Stimulated activated CD4-positive, alpha-beta T cell treated with anti-CD3 and anti-CD28 coated beads, Interleukin-4, amount 100 ng/mL, for 24 hours (primary cell): Measurements from ENCODE around the gene DIAPH3.

ENCODE experiments used
- DNase-seq: peaks from one replicate; pipeline ENCODE4 v3.0.0-alpha.2; 2020

DIAPH3 gene

DNA sequence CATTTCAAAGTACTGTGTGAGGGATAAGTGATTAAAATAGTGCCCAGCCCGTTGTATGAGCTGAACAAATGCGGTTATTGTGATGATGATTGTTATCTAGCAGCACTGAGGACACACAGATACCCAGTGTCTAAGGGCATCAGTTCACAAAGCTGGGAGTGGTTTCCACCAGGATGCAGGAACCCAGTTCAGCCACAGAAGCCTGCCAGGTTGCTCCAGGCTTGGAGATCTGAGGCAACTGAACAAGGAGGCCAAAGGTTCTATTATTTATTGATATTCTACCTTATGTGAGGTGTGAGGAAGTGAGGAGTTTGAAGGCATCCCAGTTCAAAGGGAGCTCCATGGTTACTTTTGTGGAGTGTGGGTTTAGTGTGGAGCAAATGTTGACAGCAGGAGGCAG lies 13.2 kb downstream of the DIAPH3 start:
- DNase-seq: no peak

GRCh38 chr13:60148918-60149317 lies 14.8 kb downstream of the DIAPH3 start:
- DNase-seq: no peak

- DNase-seq: no peak
These were observed 16.4 kb downstream of the DIAPH3 start for GRCh38 chr13:60147361-60147760.

DNA sequence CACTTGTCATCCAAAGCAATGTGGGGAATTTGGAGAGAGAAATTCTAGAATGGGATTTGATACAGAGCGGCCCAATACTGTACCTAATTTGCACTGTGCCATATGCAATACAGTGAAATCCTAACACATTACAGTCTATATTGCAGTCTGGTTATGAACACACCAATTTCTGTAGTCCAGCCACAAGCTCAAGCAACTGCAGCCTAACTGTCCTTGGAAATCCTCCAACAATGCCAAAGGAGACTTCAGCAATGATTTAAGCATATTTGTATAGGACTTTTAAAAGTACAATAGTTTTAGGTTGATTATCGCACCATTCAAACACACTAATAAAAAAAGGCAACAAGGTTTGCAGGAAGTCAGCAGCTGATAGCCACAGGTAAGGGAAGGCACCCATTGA lies 17.3 kb downstream of the DIAPH3 start:
- DNase-seq: no peak

DNA sequence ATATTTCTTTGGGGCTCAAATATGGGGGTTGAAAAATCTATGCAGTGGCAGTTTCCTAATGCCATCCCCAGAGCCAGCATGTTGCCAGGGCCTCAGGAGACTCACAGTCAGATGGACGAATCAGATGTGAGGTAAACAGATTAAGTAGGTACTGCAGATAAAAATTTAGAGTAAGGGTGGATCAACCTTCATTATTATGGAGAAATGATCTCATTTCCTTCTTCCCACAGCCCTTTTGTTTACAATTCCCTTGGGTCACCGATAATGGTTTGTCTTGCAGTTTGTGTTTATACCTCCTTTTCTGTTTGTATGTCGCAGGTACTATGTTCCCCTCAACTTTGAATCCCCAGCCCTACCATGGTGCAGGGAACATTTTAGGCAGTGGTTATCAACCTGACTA lies 20.0 kb downstream of the DIAPH3 start:
- DNase-seq: no peak

DNA sequence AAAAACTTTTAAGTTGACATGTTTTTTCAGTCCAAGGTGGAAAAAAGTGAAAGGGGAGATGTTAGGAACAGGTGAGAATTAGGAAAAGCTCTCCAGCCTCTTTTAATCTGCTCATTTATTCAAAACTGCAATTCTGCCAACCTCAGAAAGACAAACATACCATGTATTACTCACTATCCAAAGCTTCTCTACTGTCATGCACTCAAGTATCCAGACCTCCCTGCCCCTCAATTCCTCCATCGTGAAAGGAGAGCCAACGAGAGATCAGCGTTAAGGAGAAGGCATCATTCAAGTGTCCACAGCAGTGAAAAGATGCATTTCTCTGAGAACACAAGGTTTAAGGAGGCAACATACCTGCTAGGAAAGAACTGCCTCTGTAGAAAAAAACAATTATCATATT lies 24.5 kb downstream of the DIAPH3 start:
- no peak for DNase-seq

DNA sequence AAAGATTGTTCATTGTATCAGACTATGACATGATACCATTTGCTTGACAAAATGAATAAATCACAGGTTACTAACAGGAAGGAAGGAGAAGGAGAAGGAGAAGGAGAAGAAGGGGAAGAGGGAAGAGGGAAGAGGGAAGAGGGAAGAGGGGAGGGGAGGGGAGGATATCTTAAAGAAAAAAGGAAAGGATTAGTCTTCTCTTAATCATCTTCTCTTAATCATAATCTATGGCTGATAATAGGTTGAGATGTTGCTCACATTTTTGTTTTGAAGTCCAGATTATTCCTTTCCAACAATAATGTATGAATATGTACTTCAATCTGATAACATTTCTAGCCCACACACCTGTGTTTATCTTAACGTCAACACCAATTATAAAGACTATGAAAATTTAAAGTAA lies 25.1 kb downstream of the DIAPH3 start:
- DNase-seq: no peak

- no peak for DNase-seq
These were observed 25.7 kb downstream of the DIAPH3 start for GRCh38 chr13:60137911-60138560.

GRCh38 chr13:60135344-60135743 lies 28.4 kb downstream of the DIAPH3 start:
- no peak for DNase-seq

GRCh38 chr13:60134376-60134775 lies 29.4 kb downstream of the DIAPH3 start:
- no peak for DNase-seq

DNA sequence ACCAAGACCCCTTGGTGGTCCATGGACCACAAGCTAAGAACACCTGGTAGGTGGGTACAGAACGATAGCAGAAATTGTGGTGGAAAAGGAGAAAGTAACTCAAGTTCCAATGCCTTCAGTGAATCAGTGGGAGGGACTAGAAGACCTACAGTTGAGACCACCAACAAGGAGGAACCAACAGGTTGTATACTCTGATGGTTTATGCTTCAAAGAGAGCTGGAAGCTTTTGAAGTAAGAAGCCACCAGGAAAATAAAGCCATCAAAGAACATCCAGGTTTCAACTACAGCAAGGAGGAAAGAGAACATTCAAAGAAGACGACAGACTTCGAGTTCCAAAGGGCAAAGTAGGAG lies 42.4 kb downstream of the DIAPH3 start:
- DNase-seq: no peak

DNA sequence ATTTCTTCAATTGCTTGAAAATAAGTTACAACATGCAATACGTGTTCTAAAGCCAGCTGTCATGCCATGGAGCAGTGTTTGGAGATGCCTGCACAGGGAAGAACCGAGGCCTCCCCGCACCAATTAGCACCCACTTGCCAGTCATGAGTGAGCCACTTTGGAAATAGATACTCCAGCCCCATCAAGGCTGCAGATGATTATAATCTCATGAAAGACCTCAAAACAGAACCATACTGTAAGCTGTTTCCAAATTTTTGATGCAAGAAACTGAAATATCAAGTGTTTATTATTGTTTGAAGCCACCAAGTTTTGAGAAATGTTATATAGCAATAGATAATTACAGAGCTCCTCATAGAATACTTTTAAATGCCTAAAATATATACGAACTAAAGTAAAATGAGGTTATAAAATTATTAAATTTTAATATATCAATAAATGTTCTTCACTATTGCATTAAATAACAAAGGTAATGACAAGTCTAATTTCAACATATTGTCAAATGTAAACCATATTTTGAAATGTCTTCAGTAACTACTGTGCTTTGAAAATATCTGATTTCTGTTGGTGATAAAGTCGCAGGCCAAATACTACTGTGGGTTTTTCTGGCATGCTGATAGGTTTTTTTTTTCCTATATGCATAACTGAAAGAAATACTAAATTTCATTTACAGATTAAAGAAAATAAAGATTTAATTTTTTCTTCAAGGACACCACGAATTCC lies 43.0 kb downstream of the DIAPH3 start:
- no peak for DNase-seq

GRCh38 chr13:60118696-60119400 lies 44.9 kb downstream of the DIAPH3 start:
- DNase-seq: no peak

- no peak for DNase-seq
These were observed 49.2 kb downstream of the DIAPH3 start for GRCh38 chr13:60114499-60115028.

GRCh38 chr13:60112771-60113170 lies 51.0 kb downstream of the DIAPH3 start:
- no peak for DNase-seq

- DNase-seq: no peak
These were observed 52.0 kb downstream of the DIAPH3 start for GRCh38 chr13:60111691-60112090.

DNA sequence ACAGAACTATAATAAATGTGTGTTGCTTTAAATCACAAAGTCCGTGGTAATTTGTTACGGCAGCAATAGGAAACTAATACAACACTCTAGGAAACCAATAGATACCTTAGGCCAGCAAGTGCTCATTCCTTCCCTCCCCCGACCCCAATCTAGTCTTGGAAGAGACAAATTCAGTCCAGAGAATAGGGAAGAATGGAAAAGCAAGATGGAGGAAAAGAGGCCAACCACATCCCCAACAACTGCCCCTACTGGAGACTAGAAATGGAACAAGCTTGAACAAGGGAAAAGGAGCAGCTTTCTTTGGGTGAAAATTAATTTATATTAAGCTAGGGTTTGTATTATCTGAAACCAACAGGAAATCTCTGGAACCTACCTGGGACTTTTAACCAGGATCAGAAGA lies 54.4 kb downstream of the DIAPH3 start:
- DNase-seq: no peak

DNA sequence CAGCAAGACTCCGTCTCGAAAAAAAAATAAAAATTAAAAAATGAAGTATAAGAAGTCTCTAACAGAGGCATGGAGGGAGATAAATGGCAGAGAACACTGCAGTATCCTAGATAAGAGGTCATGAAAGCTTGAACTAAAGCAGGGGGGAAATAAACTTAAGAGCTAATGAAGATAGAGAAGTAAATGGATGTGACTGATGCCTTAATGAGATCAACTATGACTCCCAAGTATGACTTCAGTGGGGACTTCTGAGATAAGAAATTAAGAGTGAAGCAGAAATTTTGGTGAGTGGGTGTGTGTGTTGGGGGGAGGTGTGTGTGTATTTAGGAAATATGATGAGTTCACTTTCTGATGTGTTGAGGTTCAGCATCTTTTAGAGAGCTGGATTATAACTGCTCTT lies 55.1 kb downstream of the DIAPH3 start:
- DNase-seq: no peak

- no peak for DNase-seq
These were observed 63.9 kb downstream of the DIAPH3 start for GRCh38 chr13:60099631-60100420.

DNA sequence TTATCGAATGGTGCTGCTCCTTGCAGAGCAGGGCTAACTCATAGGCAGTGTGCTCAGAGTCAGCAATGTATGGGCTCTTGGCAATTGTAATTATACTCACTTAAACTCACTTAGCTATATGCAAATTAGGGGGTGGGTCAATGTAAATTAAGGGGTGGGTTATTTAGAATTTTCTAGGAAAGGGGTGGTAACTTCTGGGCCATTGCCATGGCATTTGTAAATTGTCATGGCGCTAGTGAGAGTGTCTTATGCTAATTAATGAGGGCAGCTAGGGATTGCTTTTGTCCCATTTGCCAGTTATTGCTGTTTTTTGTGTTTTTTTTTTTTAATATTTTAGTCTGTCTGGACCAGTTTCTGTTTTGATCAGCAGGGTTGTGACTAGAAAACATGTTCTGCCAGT lies 68.4 kb downstream of the DIAPH3 start:
- no peak for DNase-seq

- no peak for DNase-seq
These were observed 69.2 kb downstream of the DIAPH3 start for GRCh38 chr13:60094385-60095088.

- DNase-seq: no peak
These were observed 70.2 kb downstream of the DIAPH3 start for GRCh38 chr13:60093425-60094019.
